GM20431 (cell line): Measurements from ENCODE around the gene CTNNAL1.
"Not testable (repeated sequence)": the region's sequence is repeated elsewhere in the genome, so short reads cannot be mapped to it uniquely, and the experiment has no call there.

Experiments
- in situ Hi-C: fragments of 300-500 bp; cut with MseI, MboI; formaldehyde crosslinking; loops from one replicate; pipeline ENCODE4 v1.15.0; 2020; ENCODE audit warnings: low sequenced_read_pairs; ENCODE audit not compliant: unreplicated experiment

CTNNAL1 gene

GRCh38 chr9:108939975-108940374 is 73.3 kb downstream of the CTNNAL1 start:
- in situ Hi-C loops = no loop called here

DNA sequence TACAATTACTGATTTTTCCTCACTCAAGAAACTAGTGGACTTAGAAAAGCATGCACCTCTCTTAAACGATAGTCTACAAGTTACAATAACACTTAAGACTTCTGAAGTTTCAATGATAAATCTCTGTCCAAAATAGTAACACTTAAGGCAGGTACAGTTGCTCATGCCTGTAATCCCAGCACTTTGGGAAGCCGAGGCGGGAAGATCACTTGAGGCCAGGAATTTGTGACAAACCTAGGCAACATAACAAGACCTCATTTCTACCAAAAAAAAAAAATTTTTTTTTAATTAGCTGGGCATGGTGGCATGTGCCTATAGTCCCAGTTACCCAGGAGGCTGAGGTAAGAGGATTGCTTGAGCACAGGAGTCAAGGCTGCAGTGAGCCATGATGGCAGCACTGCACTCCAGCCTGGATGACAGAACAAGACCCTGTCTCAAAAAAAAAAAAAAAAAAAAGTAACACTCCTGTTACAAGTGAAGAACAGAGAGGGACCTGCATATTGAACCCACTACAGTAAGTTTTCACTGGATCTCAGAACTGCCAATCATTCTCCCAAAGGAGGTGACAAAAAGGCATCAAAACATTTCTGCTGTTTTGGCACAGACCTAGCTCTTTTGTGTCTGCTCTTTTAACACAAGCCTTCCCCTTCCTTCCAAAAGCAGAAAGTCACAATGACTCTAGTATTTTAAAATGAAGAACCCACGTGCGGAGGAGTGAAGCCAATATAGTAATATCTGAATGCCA is 75.6 kb downstream of the CTNNAL1 start:
- in situ Hi-C loops = no loop called here

GRCh38 chr9:108934323-108934893 is 78.9 kb downstream of the CTNNAL1 start, which contains the start of gene ABITRAM:
Gene ABITRAM (plus strand): TSS chr9:108934400. CDS start chr9:108934487, 87 bp downstream.
- in situ Hi-C loops = no loop called here

GRCh38 chr9:108933718-108934322 is 79.5 kb downstream of the CTNNAL1 start, which contains the start of gene ELP1:
Gene ELP1 (minus strand): TSS chr9:108934124. CDS start chr9:108931146, 2,978 bp downstream.
- in situ Hi-C loops = no loop called here

DNA sequence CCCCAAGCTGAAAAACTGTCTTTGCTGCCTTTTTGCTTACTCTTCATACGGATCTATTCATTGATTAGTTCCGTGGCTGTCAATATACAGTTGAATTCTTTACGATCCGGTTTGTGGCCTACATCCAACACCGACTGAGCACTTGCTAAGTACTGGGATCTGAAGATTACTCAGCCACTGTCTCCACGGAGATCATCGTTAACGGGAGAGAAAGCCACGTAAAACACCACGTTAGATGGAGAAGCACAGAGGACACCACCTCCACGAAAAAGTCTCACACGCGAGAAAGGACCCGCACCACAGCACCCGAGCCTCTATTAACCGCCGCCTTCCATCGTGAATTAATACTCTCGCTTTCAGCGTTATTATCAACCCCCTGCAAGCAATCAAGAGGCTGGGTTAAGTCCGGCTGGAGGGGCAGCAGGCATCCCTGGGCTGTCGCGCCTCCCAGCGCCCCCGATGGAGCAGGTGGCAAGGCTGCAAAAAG is 80.0 kb downstream of the CTNNAL1 start:
- in situ Hi-C loops = no loop called here

GRCh38 chr9:108928386-108928785 is 84.9 kb downstream of the CTNNAL1 start:
- in situ Hi-C loops = no loop called here

- in situ Hi-C loops = no loop called here
These were observed 88.8 kb downstream of the CTNNAL1 start for GRCh38 chr9:108924466-108924865.

DNA sequence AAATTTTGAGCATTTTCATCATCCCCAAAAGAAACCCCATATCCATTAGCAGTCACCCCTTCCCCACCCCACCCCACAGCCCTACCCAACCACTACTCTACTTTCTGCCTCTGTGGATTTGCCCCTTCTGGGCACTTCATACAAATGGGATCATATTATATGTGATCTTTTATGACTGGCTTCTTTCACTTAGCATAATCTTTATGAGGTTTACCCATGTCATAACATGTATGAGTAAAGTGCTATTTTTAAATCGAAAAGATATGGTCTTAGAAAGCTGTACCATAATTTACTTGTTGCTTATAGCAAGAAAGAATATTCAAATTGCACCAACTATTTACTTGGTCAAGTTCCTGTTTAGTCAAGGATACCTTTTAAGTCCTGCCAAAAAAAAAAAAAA is 92.1 kb downstream of the CTNNAL1 start:
- in situ Hi-C loops = no loop called here

GRCh38 chr9:108920401-108920800 is 92.9 kb downstream of the CTNNAL1 start:
- in situ Hi-C loops = not testable (repeated sequence)

DNA sequence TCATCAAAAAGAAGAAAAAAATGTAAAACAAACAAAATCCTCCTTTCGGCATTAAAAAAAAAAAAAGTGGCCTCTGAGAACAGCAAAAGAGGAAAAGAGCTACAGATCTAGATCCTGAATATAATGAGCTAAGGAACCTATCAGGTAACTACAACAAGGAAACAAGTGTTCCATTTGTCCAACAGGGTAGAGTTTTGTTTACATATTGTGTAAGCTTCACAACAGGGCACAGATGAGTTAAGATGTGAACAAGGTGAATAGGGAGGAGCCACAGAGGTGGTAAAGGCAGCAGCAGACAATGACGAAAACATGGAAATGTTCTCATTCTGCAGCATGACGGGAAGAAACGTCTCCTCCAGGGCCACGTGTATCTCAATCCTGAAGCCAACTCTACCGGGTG is 93.8 kb downstream of the CTNNAL1 start:
- in situ Hi-C loops = no loop called here

DNA sequence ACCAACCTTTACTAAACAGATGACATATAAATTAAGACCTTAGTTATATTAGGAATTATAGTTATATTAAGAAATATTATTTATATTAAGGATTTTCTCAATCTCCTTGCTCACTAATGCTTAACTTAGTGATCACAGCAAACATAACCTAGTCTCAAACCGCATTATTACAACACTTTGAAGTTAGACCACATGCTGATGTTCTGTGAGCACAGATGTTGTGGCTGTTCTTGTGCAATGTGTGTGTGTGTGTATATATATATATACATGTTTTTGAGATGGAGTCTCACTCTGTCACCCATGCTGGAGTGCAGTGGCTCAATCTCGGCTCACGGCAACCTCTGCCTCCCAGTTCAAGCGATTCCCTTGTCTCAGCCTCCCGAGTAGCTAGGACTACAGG is 99.9 kb downstream of the CTNNAL1 start:
- in situ Hi-C loops = no loop called here

- in situ Hi-C loops = no loop called here
These were observed 101.5 kb downstream of the CTNNAL1 start for GRCh38 chr9:108911820-108912219.

GRCh38 chr9:108910914-108911313 is 102.4 kb downstream of the CTNNAL1 start:
- in situ Hi-C loops = no loop called here

GRCh38 chr9:108910402-108910801 is 102.9 kb downstream of the CTNNAL1 start:
- in situ Hi-C loops = no loop called here

GRCh38 chr9:108905494-108905893 is 107.8 kb downstream of the CTNNAL1 start:
- in situ Hi-C loops = no loop called here

DNA sequence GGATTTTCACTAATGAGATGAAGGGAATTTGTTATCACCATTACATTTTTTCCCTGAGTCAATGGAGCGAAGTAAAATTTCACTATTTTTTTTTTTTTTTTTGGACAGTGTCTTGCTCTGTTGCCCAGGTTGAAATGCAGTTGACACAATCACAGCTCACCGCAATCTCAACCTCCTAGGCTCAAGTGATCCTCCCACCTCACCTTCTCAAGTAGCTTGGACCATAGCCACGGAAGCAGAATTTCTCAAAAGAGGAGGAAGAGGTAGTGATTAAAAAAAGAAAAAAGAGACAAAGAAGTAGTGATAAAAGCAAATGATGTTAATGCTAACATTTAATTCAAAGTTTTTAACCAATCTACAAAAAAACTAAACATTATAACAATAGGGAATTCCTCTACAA is 109.1 kb downstream of the CTNNAL1 start:
- in situ Hi-C loops = no loop called here

GRCh38 chr9:108903420-108904103 is 109.7 kb downstream of the CTNNAL1 start:
- in situ Hi-C loops = no loop called here

DNA sequence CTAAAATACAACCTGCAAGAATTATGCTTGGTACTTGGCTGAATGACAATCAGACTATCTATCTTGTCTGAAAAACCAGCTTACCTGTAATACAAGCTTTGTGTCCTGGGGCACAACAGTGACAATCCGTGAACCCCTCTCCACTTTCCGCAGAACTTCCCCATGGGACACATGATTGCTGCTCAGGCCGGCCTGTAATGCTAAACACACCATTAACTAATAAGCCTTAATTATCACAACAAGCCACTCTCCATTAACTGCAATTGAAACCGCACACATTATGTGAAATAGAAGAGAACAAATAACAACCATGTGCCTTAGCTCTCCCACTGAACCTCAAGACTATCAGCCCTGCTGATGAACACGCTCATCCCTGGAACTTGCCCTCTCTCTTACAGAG is 113.1 kb downstream of the CTNNAL1 start:
- in situ Hi-C loops = no loop called here

- in situ Hi-C loops = not testable (repeated sequence)
These were observed 114.1 kb downstream of the CTNNAL1 start for GRCh38 chr9:108899023-108899695.
